Caki2 (cell line): ENCODE measurements around the gene FNDC3A. TPM values are rescaled to one million over a fixed set of nuclear protein-coding genes. Genes with fewer than 3 reads are reported as not detected.

ENCODE experiments used
- DNase-seq: peaks from one replicate; pipeline ENCODE4 v3.0.0-alpha.2; 2015; ENCODE audit warnings: low read depth
- in situ Hi-C: cut with HindIII; loops from 2 replicates; pipeline ENCODE4 v1.10.0; 2016; ENCODE audit warnings: low sequenced_read_pairs, low pct_unique_long_range_greater_than_20kb, mixed read lengths
- total RNA-seq: library from RNA; depleted of rRNA; stranded (reverse); fragments of >200 nt; shearing (Covaris generic); gene quantifications from 2 replicates; pipeline ENCODE4 v1.2.3, GENCODE V29; 2014; ENCODE audit warnings: low replicate concordance; rRNA removed

FNDC3A gene
- total RNA-seq, 1 experiment from 2014 or later = 18.3 TPM

DNA sequence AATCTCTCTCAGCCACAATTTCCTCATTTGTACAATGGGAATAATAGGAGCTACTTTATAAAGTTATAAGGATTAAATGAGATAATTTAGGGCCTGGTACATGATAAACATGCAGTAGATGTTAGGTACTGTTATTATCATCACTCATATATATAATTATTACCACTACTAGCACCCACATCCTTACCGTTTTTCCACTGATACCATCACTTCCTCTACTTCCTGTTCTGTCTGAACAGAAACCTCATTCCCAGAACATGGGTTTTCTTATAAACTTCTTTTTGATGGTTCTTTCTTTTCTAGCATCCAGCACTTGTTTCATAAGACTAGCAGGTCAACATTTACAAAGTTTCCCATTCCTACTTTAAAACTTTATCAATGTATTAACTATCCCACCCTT, 278.3 kb downstream of the FNDC3A start:
- no peak for DNase-seq
- in situ Hi-C loops = no loop called here

DNA sequence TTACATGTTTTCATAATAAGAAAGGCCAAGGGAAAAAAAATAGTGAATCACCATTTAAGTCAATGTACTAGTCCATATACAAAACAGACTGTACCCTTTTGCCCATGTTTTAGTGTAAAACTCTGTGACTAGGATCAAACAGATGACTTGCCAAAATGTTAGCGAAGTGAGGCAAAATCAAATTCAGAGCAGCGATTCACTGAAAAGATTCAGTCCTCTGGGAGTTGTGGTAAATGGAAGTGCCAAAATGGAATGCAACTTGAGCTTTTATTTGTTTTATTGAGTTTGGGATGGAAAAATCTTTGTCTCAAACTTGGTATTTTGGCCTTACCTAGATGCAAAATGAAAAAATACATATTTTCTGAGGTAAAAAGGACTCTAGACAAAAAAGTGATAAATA, 281.1 kb downstream of the FNDC3A start:
- DNase-seq = no peak
- in situ Hi-C loops = no loop called here

DNA sequence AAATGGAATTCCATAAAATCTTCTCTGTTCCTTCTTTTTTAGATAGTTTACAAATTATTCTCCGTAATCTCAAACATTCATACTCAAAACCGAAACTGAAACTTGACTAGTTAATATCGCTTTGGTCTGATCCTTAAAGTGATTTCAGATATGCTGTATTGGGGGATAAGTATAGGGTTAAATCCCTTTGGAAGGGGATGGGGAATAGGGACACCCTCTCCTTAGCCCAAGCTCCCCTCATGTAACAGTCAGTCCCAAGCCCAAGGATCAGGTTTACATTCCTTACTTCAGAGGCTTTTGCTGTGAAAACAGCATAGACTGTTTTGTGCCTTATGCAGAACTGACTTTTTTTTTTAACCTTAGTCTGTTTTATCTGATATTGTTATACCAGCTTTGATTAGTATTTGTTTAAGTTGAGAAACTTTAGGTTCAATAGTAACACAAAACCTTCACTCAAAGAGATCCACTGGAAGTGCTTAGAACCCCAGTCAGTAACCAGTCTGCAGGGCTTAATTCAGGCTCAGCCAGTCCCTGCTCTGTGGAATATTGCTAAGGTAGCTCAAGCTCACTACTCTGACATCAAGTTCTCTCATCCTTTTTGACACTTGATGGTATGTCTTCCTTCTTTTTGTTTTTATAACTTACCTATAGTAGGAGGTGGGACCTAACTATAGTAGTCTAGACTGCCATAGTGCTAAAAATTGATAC, 282.5 kb downstream of the FNDC3A start:
- no peak for DNase-seq
- in situ Hi-C loops = no loop called here

Other genes with a start within 250 kb of the FNDC3A start
- gene MLNR, start 244.4 kb downstream of the FNDC3A start, total RNA-seq = not detected in 2 replicates